ENCODE data around the gene CBR1.

DNA sequence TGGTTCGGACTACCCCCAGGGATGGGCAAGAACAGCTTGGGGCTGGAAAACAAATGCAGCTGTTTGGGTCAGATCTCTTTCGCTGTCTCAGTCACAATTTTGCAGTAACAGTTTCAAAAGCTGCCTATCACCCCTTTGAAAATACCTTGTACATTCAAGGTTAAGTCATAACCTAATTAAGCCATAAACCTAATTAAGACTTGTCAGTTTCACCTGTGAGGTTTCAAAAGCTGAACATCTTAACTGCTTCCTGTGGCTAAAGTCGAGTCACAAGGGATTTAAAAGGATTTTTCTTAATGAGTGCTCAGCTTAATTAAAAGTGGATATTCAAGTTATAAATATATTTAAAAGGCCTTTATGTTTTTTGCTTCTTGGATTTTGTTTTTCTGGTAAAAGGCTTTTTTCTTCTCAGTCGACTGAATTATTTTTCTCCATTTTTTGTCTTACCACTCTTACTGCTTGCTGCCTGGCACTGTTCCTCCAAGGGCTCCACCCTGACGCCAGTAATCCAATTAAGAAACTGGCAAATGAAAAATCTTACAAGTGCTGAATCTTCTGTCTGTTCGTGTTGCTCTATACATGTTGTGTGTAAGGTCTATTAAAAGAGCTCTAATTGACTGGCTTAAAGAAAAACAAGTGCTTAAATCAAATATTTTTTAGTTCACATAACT lies 31.3 kb downstream of the CBR1 start:
- TF ChIP-seq, protein P1, sequence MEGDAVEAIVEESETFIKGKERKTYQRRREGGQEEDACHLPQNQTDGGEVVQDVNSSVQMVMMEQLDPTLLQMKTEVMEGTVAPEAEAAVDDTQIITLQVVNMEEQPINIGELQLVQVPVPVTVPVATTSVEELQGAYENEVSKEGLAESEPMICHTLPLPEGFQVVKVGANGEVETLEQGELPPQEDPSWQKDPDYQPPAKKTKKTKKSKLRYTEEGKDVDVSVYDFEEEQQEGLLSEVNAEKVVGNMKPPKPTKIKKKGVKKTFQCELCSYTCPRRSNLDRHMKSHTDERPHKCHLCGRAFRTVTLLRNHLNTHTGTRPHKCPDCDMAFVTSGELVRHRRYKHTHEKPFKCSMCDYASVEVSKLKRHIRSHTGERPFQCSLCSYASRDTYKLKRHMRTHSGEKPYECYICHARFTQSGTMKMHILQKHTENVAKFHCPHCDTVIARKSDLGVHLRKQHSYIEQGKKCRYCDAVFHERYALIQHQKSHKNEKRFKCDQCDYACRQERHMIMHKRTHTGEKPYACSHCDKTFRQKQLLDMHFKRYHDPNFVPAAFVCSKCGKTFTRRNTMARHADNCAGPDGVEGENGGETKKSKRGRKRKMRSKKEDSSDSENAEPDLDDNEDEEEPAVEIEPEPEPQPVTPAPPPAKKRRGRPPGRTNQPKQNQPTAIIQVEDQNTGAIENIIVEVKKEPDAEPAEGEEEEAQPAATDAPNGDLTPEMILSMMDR (IDR thresholded peaks at IDR 0.05) = no peak
- TF ChIP-seq EP300 (IDR thresholded peaks at IDR 0.05) (no peak), POLR2A (IDR thresholded peaks at IDR 0.05) (no peak)
